K562 (cell line): ENCODE data around the gene MRFAP1. TPM values are rescaled to one million over a fixed set of nuclear protein-coding genes. Genes with fewer than 3 reads are reported as not detected.

Source experiments
- ATF3 ChIP-seq, 2 experiments: fragments of 450-650 bp in 1 of 2; sonication (generic) in 1 of 2; formaldehyde crosslinking in 1 of 2; IDR thresholded peaks in 1 of 2; conservative IDR thresholded peaks in 1 of 2; 2 replicates each; pipeline versions ENCODE4 v1.6.1 to v1.8.1; 2016 to 2023; ENCODE audit warnings: mild to moderate bottlenecking in 2 of 2, moderate library complexity in 2 of 2, inconsistent platforms in 1 of 2, missing genetic modification reagents in 1 of 2
- CEBPG ChIP-seq, 3 experiments: fragments of 200-800 bp in 1 of 3; sonication (Bioruptor generic) in 1 of 3; sonication (generic) in 1 of 3; formaldehyde crosslinking in 1 of 3; IDR thresholded peaks in 2 of 3; conservative IDR thresholded peaks in 1 of 3; 2 replicates each; pipeline versions ENCODE4 v1.6.1 to v1.8.0; 2016 to 2022; ENCODE audit warnings: missing compliant biosample characterization in 2 of 3, missing genetic modification characterization in 2 of 3, mild to moderate bottlenecking in 1 of 3, missing genetic modification reagents in 1 of 3
- EP300 ChIP-seq: IDR thresholded peaks from 2 replicates; pipeline ENCODE4 v1.6.1; 2012; ENCODE audit warnings: low read length, improper control_type of control experiment
- ID3 ChIP-seq, 2 experiments: fragments of 250-450 bp in 1 of 2; fragments of 450-650 bp in 1 of 2; sonication (Bioruptor Pico) in 1 of 2; IDR thresholded peaks; 2 replicates each; pipeline versions ENCODE4 v1.6.1 to v1.8.0; 2016 to 2021; ENCODE audit warnings: mild to moderate bottlenecking in 2 of 2, moderate library complexity in 2 of 2, missing compliant biosample characterization in 1 of 2, missing genetic modification characterization in 1 of 2
- JUND ChIP-seq, 2 experiments: IDR thresholded peaks; 2 replicates in 1 of 2; 3 replicates in 1 of 2; pipeline ENCODE4 v1.6.1; 2011; ENCODE audit warnings: borderline replicate concordance in 2 of 2, low read depth in 2 of 2, low read length in 2 of 2, improper control_type of control experiment in 1 of 2, missing biosample characterization in 1 of 2, missing genetic modification characterization in 1 of 2, missing genetic modification reagents in 1 of 2
- MCM2 ChIP-seq: fragments of 450-650 bp; IDR thresholded peaks from 2 replicates; pipeline ENCODE4 v1.6.1; 2017; ENCODE audit warnings: low read depth, mild to moderate bottlenecking
- RBFOX2 ChIP-seq: fragments of 200-400 bp; formaldehyde crosslinking; IDR thresholded peaks from 2 replicates; pipeline ENCODE4 v1.6.1; 2017; ENCODE audit warnings: low read depth, mild to moderate bottlenecking, low read length, moderate library complexity
- ZBTB40 ChIP-seq, 2 experiments: fragments of 450-650 bp in 1 of 2; sonication (generic) in 1 of 2; formaldehyde crosslinking in 1 of 2; IDR thresholded peaks; 2 replicates each; pipeline versions ENCODE4 v1.7.1 to v1.9.0; 2016 to 2022; ENCODE audit warnings: inconsistent platforms in 1 of 2, mild to moderate bottlenecking in 1 of 2, missing genetic modification reagents in 1 of 2
- ZNF121 ChIP-seq: sonication (generic); formaldehyde crosslinking; conservative IDR thresholded peaks from 2 replicates; pipeline ENCODE4 v1.8.0; 2022; ENCODE audit warnings: missing genetic modification reagents
- ZNF280A ChIP-seq: fragments of 450-650 bp; IDR thresholded peaks from 2 replicates; pipeline ENCODE4 v1.6.1; 2018; ENCODE audit warnings: mild to moderate bottlenecking, low read depth; ENCODE audit not compliant: partially characterized antibody
- polyA plus RNA-seq, 8 experiments: library from polyadenylated mRNA; depleted of rRNA in 4 of 8; stranded (reverse) in 5 of 8; unstranded in 3 of 8; fragments of >200 nt; fragmentation: Nextera tagmentation in 2 of 8; fragmentation: Illumina TruSeq in 1 of 8; extraction: Ambion mirVana in 2 of 8; extraction: Trizol in 1 of 8; gene quantifications; 2 replicates each; pipeline versions ENCODE4 v1.2.1 to v1.2.3, GENCODE V29; 2011 to 2014; ENCODE audit warnings: inconsistent platforms in 1 of 8, missing spikeins in 1 of 8
- total RNA-seq, 7 experiments: library from RNA; depleted of rRNA in 6 of 7; stranded (reverse); fragments of >200 nt in 6 of 7; fragmentation: Illumina TruSeq in 2 of 7; extraction: Trizol in 2 of 7; gene quantifications; 2 replicates each; pipeline versions ENCODE4 v1.2.1 to v1.2.3, GENCODE V29; 2011 to 2021; ENCODE audit warnings: low replicate concordance in 1 of 7

The MRFAP1 gene
- total and polyA plus RNA-seq, 9 of the 15 experiments (the other 6 are each of a cell fraction or from before 2014, with no cell fraction given), result 46.0 to 270 (median 151) TPM

- TF ChIP-seq ID3 (CRISPR knock-in tag; IDR thresholded peaks at IDR 0.05) (no peak), ID3 (tag; IDR thresholded peaks at IDR 0.05) (peak; percentile 38; the same call in 1 of the 2 replicates), CEBPG (CRISPR knock-in tag; IDR thresholded peaks at IDR 0.05) (peak; percentile 99), CEBPG (tag; conservative IDR thresholded peaks at IDR 0.05 in 1 of 2, IDR thresholded peaks at IDR 0.05 in 1 of 2) (peak; percentile 98 to 99), EP300 (peak; percentile 41; the same call in 1 of the 2 replicates), ZNF280A (no peak), ATF3 (IDR thresholded peaks at IDR 0.05) (peak; percentile 88), ATF3 (CRISPR knock-in tag; conservative IDR thresholded peaks at IDR 0.05) (no peak), ZBTB40 (IDR thresholded peaks at IDR 0.05) (no peak), ZBTB40 (CRISPR knock-in tag; IDR thresholded peaks at IDR 0.05) (no peak), ZNF121 (CRISPR knock-in tag) (no peak), MCM2 (no peak), JUND (IDR thresholded peaks at IDR 0.05; ENCODE audit: borderline replicate concordance, low read depth, low read length) (peak; percentile 60), JUND (tag; IDR thresholded peaks at IDR 0.05; ENCODE audit: borderline replicate concordance, low read depth, low read length) (peak; percentile 44; the same call in 1 of the 3 replicates), RBFOX2 (peak; percentile 76)
These were observed 7.2 kb upstream of the MRFAP1 start (continued) for GRCh38 chr4:6633091-6633906.
